HG03460 (cell line): ENCODE measurements around the gene MDGA2.
"Not testable (repeated sequence)": the region's sequence is repeated elsewhere in the genome, so short reads cannot be mapped to it uniquely, and the experiment has no call there.

Source experiments
- ATAC-seq: cut with Tn5 transposase; IDR thresholded peaks from one replicate; pipeline ENCODE4 v1.9.1; 2021; ENCODE audit not compliant: unreplicated experiment

The MDGA2 gene

DNA sequence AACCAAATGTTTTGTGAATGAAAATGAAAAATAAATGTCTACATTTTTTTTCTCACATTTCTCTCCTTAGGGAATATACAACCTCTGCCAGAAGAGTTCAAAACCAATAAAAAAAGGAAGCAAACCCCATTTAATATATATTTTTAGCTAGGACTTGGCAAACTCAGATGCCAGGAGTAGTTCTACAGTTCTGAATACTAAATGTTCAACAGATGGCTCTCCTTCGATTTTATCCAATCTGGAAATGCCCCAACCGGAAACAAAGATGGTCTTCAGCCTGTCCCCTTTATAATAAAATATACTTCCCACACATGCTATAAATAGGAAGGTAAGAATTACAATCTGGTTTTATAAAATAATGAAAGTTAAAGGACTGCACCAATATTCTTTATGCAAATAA lies 330.4 kb downstream of the MDGA2 start:
- no peak for ATAC-seq

DNA sequence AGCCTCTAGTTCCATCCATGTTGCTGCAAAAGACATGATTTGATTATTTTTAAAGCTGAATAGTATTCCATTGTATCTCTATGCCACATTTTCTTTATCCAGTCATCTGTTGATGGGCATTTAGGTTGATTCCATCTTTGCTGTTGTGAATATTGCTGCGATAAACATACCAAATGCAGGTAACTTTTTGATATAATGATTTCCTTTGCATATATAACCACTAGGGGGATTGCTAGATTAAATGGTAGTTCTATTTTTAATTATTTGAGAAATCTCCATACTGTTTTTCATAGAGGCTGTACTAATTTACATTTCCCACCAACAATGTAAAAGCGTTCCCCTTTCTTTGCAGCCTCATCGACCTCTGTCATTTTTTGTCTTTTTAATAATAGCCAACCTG lies 342.5 kb downstream of the MDGA2 start:
- no peak for ATAC-seq

DNA sequence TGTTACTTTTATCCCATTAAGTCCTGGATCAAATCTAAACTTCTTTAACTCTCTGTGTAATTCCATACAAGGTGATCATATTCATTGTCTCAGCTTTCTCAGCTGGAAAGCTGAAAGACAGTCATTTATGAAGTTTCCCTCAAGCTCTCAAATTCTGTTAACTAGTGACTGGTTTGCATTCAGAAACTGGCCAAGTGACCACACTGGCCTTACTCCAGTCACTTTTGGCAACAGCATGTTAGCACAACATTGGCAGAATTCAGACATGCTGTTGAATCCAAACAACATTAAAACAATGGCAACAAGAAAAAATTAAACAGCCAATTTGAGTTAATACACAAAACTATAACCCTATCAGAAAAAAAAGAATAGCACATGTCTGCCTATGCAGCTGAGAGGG lies 343.3 kb downstream of the MDGA2 start:
- ATAC-seq, result no peak

DNA sequence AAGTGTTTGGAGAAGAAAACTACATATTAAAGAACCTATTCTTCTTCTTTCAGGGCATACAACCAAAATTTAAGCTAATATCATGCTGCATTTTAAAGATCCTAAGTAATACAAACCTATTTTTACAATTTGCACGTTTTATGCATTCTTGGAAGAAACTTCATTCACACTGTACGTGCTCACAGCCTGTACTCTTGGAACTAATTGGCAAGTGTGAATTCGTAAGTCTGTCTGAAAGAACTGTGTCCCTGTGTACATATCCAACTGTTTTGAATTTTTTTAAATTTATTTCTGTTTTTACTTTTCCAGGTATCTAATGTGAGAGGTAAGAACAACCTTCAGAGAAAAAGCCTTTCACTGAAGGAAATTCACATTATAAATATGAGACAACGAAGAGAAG lies 347.0 kb downstream of the MDGA2 start:
- ATAC-seq, result no peak

DNA sequence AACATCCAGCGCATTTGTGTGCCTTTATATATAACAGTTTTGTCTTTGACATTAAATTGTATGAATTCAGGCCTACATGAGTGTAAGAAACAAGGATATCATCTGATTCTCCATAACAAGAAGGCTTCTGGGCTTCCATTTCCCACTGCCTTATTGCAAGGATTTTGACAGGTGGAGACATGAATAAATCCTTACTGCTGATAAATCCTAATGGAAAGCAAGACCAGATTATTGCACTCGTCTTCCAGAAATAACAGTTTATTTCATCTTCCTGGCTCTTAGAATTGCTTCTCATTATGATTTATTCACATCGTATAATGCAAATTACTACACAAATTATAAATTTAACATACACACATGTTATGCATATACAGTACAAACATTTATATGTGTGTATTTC lies 348.1 kb downstream of the MDGA2 start:
- no peak for ATAC-seq

DNA sequence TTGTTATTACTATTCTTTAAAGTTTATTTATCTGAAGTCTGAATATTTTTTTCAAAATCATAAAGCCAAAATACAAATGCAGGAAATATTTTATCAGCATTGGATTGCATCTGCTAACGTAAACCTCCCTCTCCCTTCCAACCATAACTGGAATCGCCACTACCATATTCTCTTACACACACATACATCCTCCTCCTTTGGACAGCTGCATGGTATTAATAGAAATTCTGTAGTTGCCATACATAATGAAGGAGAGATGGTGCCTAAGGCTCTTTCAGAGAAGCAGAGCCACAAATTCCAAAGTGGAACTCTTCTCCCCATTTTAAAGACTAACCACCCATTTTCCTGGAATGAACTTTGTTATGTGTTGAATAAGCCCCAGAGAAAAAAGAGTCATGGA lies 352.7 kb downstream of the MDGA2 start:
- ATAC-seq, result no peak

DNA sequence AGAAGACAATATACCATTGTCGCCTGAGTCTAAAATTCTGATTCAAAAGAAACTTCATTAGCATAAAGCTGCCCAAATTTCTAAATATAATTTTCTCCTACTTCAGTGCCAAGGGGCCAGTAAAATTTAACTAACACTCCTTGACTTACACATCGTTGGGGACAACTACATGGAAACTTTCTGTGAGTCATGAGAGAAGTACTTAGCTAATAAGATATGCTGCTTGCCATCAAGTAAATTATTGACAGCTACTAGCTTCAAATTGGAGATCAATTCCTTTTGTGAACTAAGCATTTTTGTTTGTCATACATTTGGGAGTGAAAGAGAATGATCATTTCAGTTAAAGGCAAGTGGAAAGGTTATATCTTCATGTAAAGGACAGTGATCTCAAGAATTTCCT lies 373.3 kb downstream of the MDGA2 start:
- no peak for ATAC-seq

DNA sequence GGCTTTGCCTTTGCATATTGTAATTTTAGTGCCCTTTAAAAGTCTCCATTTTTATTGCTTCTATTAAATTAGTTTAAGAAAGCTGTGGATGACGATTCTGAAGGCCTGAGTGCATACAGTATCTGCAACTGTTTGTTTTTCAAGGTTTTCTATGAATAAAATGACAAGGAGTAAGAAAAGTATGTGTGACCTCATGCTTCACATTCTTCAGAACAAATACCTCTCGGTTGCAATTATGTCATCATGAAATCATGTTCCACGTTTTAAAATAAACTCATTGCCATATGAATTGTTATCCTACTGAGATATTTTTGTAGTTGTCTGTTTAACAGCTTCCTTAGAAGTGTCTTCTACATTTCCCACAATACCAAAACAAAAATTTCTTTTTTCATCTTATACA lies 374.6 kb downstream of the MDGA2 start:
- ATAC-seq, result no peak

DNA sequence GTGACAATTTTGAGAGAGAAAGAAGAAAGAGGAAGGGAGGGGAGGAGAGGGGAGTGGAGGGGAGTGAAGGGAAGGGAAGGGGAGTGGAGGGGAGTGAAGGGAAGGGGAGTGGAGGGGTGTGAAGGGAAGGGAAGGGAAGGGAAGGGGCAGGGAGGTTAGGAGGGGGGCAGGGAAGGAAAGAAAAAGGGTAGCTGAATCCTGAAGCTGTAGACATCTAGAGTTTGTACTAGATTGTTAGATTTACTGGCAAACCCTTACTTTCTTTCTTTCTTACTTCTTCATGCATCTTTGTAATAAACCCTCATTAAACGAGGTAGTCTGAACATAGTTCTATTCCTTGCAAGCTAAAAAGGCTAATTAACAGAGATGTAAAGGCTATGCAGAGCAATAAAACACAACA lies 378.0 kb downstream of the MDGA2 start:
- no peak for ATAC-seq

DNA sequence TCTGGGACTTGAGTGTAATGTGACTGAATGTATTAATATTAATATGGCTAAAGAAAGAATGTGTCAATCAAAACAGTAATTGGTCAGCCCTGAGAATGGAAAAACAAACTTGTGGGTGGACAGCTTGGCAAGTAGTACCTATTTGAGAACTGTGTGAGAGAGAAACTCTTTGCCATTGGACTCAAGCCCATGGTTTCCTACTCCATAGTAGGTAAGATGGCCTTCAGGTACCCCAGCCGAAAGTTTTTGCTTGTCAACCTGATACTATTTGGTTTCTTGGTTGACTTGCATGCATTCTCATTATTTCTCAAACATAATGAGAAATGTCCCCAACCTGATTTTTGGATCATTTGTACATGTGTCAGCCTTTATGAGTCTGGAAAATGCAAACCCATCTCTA lies 391.1 kb downstream of the MDGA2 start:
- ATAC-seq, result no peak

DNA sequence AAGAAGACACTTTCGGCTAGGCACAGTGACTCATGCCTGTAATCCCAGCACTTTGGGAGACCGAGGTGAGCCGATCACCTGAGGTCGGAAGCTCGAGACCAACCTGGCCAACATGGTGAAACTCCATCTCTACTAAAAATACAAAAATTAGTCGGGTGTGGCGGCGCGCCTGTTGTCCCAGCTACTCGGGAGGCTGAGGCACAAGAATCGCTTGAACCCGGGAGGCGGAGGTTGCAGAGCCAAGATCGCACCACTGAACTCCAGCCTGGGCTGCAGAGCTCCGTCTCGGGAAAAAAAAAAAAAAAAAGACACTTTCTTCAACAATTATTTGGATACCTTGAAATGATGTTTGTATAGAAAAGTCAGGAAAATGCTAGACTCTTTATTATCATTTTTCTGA lies 393.6 kb downstream of the MDGA2 start:
- not testable (repeated sequence) for ATAC-seq

DNA sequence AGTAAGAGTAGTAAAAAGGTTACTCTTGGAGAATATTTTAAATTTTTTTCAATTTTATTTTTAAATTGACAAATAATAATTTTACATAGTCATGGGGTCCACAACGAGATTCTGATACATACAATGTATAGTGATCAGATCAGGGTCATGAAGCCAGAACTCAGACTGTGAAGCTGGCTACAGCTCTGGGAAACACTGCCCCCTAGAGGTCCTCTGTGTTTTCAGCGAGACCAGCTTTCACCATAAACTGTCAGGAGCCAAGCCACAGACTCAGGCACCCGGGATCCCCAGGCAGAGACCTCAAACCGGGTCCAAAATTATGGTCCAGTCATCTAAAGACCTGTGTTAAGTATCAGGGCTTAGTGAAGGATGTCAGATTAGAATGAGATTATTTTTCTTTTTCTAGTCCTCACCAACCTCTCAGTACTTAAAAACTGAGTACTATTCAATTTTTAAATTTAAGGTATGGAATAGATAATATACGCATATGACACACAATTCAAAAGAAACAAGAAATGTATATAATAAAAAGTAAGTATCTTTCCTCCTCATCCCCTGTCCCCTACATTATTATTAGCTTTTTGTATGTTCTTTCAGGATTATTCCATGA lies 397.1 kb downstream of the MDGA2 start:
- peak; percentile 90 for ATAC-seq

DNA sequence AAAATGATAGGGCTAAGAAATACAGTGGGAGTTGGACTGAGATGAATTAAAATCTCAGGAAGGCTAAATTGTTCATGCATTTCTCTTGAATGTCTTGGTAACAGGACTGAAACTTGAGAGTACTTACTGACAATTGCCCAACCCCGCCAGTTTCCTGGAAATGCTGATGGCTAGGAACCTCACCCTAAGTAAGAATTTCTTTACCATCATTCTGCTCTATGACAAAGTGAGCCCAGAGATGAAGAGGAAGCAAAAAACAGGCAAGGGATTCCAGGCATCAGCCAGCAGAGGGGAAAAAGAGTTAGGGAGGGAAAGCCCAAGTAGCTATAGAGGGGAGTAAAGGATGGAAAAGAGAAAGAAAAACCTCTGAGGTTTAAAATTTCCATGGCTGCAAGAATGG lies 397.7 kb downstream of the MDGA2 start:
- ATAC-seq, result no peak

DNA sequence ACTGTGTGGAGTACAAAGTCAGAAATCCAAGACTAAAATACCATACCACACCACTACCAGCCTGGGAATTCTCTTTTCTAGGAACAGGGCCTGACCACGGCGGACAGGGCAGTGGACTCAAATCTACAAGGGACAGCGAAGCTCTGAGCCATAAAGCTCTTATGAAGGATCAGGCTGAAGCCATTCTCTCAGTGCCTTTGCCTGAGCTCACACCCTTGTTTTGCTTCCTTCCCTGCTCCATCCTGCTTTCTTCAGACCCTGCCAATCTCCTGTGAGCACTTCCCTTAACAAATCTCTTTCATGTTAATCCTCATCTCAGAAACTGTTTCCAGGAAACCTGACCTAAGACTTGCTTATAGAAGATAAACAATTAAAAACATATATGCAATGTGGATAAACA lies 398.5 kb downstream of the MDGA2 start:
- no peak for ATAC-seq

DNA sequence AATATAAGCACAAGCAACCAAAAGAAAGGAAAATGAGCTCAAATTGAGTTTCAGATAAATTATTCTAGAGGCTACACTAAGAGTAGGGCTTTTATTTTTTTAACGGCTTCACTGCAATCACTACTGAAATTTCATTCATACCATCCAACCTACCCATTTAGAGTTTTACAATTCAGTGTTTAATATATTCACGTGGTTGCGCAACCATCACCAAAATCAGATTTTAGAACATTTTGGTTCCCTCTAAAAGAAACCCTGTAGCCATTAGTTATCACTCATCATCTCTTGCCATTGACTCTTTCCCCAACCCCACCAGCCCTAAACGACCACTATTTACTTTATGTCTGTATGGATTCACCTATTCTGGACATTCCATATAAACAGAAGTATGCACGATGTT lies 401.5 kb downstream of the MDGA2 start:
- ATAC-seq, result no peak

DNA sequence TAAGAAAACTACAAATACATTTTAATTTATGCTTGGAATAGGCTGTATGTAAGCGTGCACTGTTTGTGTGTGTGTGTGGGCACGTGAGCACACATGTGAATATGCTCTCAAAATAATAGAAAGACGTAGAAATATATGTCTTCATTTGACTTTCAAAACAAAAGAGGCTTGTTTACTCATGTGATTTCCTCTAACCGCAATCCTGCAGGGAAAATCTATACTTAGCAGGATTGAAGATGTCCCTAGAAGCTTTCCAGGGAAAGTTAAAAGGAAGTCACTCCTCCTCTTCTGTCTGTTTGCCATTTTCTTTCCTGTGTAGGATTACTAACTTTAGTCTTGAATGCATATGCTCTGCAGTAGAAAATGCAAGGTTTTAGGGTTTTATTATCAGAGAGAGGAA lies 404.7 kb downstream of the MDGA2 start:
- no peak for ATAC-seq

DNA sequence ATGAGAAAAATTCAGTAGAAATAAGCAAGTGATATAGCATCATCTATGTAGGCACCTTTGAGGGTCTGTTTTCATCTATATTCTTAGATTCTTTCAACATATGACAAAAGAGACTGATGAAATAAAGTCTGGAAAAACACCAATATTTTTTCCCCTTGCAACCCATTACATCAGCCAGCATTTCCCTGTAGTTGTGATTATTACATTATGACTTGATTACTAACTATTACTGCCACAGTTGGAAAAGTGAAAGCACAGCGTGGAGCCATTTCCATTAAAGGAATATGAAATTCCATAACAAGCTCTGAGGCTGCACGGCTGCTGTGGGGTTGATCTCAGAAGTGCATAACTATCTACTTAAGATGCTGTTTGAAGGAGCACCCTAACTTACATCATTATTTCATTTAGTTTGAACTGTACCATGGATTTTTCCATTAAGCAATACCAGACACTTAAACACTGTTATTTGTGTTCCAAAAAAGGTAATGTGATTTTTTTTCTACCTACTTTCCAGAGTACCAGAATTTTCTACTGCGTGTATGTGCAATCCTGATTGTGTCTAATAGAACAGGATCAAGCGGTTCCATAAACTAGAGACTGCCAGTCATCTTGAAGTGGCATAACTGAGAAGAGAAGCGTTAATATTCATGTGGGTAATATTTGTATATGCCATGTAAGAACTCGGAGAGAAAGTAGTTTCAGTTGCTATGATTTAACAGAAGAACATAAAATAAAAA lies 405.5 kb downstream of the MDGA2 start:
- no peak for ATAC-seq

DNA sequence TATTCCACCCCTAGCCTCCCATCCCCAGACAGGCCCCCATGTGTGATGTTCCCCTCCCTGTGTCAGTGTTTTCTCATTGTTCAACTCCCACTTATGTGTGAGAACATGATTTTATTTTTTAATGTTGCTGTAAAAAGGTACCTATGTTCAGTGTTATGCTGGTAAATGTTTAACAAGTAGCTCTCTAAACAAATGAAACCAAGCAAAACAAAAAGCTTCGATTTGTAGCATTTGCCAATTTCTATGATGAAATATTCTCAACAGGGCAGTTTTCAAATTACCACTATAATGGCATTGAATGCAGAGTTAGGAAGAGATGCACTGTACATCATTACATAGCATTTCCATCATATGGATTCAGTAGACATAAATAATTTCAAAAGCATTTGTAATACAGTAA lies 410.6 kb downstream of the MDGA2 start:
- ATAC-seq, result no peak

DNA sequence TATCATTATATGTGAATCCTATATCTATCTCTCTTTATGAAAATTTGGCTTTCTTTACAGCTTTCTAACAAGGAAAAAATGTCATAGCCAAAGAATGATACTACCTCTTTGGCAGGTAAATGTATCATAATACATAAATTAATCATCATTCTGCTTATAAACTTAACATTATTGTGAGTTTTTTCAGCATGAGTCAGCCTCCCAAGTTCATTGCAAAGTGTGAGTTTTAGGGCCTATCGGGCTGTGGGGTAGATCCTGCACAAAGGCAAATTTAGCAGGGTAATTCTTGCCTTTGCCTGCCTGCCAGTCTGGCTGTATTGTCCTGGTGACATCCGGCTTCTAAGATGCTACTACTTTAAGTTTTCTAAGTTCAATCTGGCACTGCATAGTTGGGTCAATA lies 412.6 kb downstream of the MDGA2 start:
- no peak for ATAC-seq

DNA sequence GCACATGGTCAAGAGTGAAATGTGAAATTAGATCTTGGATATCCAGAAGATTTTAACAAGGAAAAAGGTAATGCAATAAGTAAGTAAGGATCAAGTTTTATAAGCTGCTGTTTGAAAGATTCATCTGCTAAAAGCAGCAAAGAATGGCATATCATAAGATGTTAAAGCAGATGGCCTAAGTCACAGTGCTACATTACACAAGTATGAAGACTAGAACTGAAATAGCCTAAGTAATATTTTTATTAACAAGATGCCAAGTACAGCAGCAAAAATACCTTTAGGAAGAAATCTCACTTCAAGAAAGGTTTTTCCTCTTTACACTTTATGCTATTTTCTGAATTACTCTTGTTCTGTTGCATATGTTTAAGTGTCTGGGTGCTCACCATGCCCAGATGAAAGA lies 414.1 kb downstream of the MDGA2 start:
- ATAC-seq, result no peak

DNA sequence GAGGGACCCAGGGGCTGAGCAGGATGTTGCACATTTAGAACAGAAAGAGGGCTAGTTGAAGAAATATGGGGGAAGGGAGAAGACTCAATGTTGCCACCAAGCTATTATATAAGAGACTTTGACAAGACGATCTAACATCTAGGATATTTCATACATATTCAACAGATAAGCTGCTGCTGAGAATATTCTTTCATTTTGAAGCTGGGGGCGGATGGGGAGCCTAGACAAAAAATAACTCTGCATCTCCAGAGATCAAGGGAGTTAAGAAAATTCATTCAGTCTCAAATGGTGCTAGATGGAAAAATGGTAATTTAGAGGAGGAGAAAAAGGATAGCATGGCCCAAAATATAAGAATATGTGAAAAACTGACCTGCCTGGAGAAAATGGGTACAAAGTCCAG lies 415.6 kb downstream of the MDGA2 start:
- ATAC-seq, result no peak

DNA sequence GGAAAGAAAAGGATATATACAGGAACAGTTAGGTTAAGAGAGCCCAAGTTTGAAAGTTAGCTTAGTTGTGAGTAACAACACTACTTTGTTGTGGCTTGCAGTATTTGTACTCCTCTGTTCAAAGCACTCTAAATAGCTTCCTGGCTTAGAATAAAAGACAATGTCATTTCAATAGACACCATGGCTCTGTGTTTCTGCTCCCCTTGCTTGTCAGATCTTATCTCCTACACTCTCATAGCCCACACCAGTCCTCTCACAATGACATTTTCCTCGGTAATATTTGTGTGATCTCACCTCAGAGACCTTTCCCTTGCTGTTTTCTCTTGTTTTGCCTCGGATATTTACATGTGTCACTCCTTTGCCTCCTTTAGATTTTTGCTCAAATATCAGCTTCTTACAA lies 418.4 kb downstream of the MDGA2 start:
- no peak for ATAC-seq

DNA sequence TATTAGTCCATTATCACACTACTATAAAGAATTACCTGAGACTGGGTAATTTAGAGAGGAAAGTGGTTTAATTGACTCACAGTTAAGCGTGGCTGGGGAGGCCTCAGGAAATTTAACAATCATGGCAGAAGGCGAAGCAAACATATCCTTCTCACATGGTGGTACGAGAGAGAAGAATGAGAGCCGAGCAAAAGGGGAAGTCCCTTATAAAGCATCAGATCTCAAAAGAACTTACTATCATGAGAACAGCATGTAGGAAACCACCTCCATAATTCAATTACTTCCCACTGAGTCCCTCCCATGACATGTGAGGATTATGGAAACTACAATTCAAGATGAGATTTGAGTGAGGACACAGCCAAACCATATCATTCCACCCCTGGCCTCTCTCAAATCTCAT lies 422.6 kb downstream of the MDGA2 start:
- no peak for ATAC-seq
